GM23338 (cell line): Measurements from ENCODE around the gene CLIC5. TPM values are rescaled to one million over a fixed set of nuclear protein-coding genes. Genes with fewer than 3 reads are reported as not detected.

Experiments
- ATAC-seq: fragments of 200-7000 bp; cut with Tn5 transposase; 3 replicates; pipeline ENCODE4 v1.9.1; 2020
- DNase-seq: peaks from one replicate; pipeline ENCODE4 v3.0.0-alpha.2; 2015; ENCODE audit warnings: low spot score
- H2AFZ ChIP-seq: fragments of 200-600 bp; sonication (generic); 2 replicates; pipeline ENCODE4 v1.8.0; 2016; ENCODE audit warnings: antibody characterized with exemption, mild to moderate bottlenecking, moderate library complexity
- H3F3A ChIP-seq: fragments of 200-600 bp; sonication (generic); replicated peaks from 2 replicates; pipeline ENCODE4 v1.8.0; 2017; ENCODE audit warnings: antibody characterized with exemption, mixed run types, low read depth
- H3K27ac ChIP-seq: fragments of 200-600 bp; sonication (generic); 2 replicates; pipeline ENCODE4 v1.6.1; 2016; ENCODE audit warnings: low read depth
- H3K27me3 ChIP-seq: fragments of 200-600 bp; sonication (generic); 2 replicates; pipeline ENCODE4 v1.8.0; 2016; ENCODE audit warnings: mild to moderate bottlenecking, mixed run types, moderate library complexity; ENCODE audit not compliant: insufficient read depth
- H3K36me3 ChIP-seq: fragments of 200-600 bp; sonication (generic); 2 replicates; pipeline ENCODE4 v1.8.0; 2016; ENCODE audit warnings: mild to moderate bottlenecking; ENCODE audit not compliant: insufficient read depth
- H3K4me1 ChIP-seq: fragments of 200-600 bp; sonication (generic); 2 replicates; pipeline ENCODE4 v1.8.0; 2016; ENCODE audit warnings: mild to moderate bottlenecking, moderate library complexity; ENCODE audit not compliant: insufficient read depth
- H3K4me2 ChIP-seq: fragments of 200-600 bp; sonication (generic); 2 replicates; pipeline ENCODE4 v1.7.1; 2017; ENCODE audit warnings: mixed run types
- H3K4me3 ChIP-seq: fragments of 200-600 bp; sonication (generic); 2 replicates; pipeline ENCODE4 v1.6.1; 2016; ENCODE audit warnings: mixed run types
- H3K79me2 ChIP-seq: fragments of 200-600 bp; sonication (generic); replicated peaks from 2 replicates; pipeline ENCODE4 v1.8.0; 2017; ENCODE audit warnings: mild to moderate bottlenecking; ENCODE audit not compliant: insufficient read depth
- H3K9me2 ChIP-seq: fragments of 200-600 bp; sonication (generic); 2 replicates; pipeline ENCODE4 v1.8.0; 2017; ENCODE audit not compliant: insufficient read depth
- H4K20me1 ChIP-seq: fragments of 200-600 bp; sonication (generic); replicated peaks from 2 replicates; pipeline ENCODE4 v1.8.0; 2017; ENCODE audit warnings: mild to moderate bottlenecking; ENCODE audit not compliant: insufficient read depth
- H3K27ac Mint-ChIP-seq: 2 replicates; pipeline ENCODE4 v1.8.0; 2020; ENCODE audit warnings: inconsistent platforms, mild to moderate bottlenecking, moderate library complexity, mixed read lengths
- H3K27me3 Mint-ChIP-seq: 3 replicates; pipeline ENCODE4 v1.8.0; 2022; ENCODE audit warnings: low read depth, mild to moderate bottlenecking, moderate library complexity, mixed read lengths, inconsistent platforms; ENCODE audit not compliant: insufficient read depth, poor library complexity
- H3K36me3 Mint-ChIP-seq: 3 replicates; pipeline ENCODE4 v1.8.0; 2021; ENCODE audit warnings: low read depth, mild to moderate bottlenecking, inconsistent platforms, moderate library complexity, mixed read lengths
- H3K4me1 Mint-ChIP-seq: 3 replicates; pipeline ENCODE4 v1.8.0; 2020; ENCODE audit warnings: mild to moderate bottlenecking, inconsistent platforms, mixed read lengths
- H3K4me3 Mint-ChIP-seq: 3 replicates; pipeline ENCODE4 v1.8.0; 2021; ENCODE audit warnings: moderate library complexity, mild to moderate bottlenecking, inconsistent platforms, mixed read lengths
- H3K9me3 Mint-ChIP-seq: 3 replicates; pipeline ENCODE4 v1.8.0; 2020; ENCODE audit warnings: moderate library complexity, mild to moderate bottlenecking, inconsistent platforms, mixed read lengths
- CREB1 ChIP-seq: fragments of 250-450 bp; sonication (Bioruptor Pico); IDR thresholded peaks from 2 replicates; pipeline ENCODE4 v1.5.0; 2020; ENCODE audit warnings: low read depth, mild to moderate bottlenecking, moderate library complexity
- CTCF ChIP-seq, 2 experiments: fragments of 200-600 bp in 1 of 2; sonication (generic) in 1 of 2; conservative IDR thresholded peaks; 2 replicates each; pipeline versions ENCODE4 v1.5.1 to v1.6.1; 2016 to 2017; ENCODE audit warnings: antibody characterized with exemption in 2 of 2, low read depth in 2 of 2, mild to moderate bottlenecking in 2 of 2, moderate library complexity in 1 of 2
- ETS1 ChIP-seq: IDR thresholded peaks from 2 replicates; pipeline ENCODE4 v1.6.1; 2016; ENCODE audit warnings: antibody characterized with exemption
- EZH2 ChIP-seq: fragments of 200-600 bp; sonication (generic); IDR thresholded peaks from one replicate; pipeline ENCODE4 v1.8.0; 2017; ENCODE audit warnings: antibody characterized with exemption, mild to moderate bottlenecking, low read depth; ENCODE audit not compliant: unreplicated experiment
- EZH2phosphoT487 ChIP-seq: fragments of 200-600 bp; sonication (generic); IDR thresholded peaks from one replicate; pipeline ENCODE4 v1.8.1; 2018; ENCODE audit warnings: antibody characterized with exemption; ENCODE audit not compliant: unreplicated experiment
- NANOG ChIP-seq: IDR thresholded peaks from 2 replicates; pipeline ENCODE4 v1.6.1; 2016; ENCODE audit warnings: antibody characterized with exemption, borderline replicate concordance
- POLR2AphosphoS5 ChIP-seq: IDR thresholded peaks from 2 replicates; pipeline ENCODE4 v1.6.1; 2016; ENCODE audit warnings: antibody characterized with exemption, low read depth
- ZNF462 ChIP-seq: fragments of 250-450 bp; sonication (Bioruptor Pico); IDR thresholded peaks from 2 replicates; pipeline ENCODE4 v1.5.0; 2020; ENCODE audit warnings: mild to moderate bottlenecking, moderate library complexity
- polyA plus RNA-seq: library from polyadenylated mRNA; unstranded; fragments of >200 nt; fragmentation: Nextera tagmentation; extraction: Ambion mirVana; gene quantifications from 2 replicates; pipeline ENCODE4 v1.2.1, GENCODE V29; 2016
- total RNA-seq: library from RNA; depleted of rRNA; stranded (reverse); fragments of >200 nt; shearing (Covaris generic); gene quantifications from 2 replicates; pipeline ENCODE4 v1.2.3, GENCODE V29; 2014

Gene CLIC5
- total and polyA plus RNA-seq, 2 experiments from 2014 or later = 0.08 TPM; not detected in 1

- no peak for TF ChIP-seq ZNF462 (CRISPR knock-in tag)
- TF ChIP-seq NANOG = no peak
- no peak for TF ChIP-seq EZH2
- no peak for TF ChIP-seq POLR2AphosphoS5
These were observed 17.1 kb downstream of the CLIC5 start (continued) for GRCh38 chr6:45998524-45998923.

- no peak for ATAC-seq
These were observed 17.7 kb downstream of the CLIC5 start for GRCh38 chr6:45997875-45998506.

More at GRCh38 chr6:45997875-45998506, 17.7 kb downstream of the CLIC5 start:
- no peak for TF ChIP-seq ETS1
- no peak for TF ChIP-seq CTCF (conservative IDR thresholded peaks at IDR 0.05; ENCODE audit: low read depth in 2 of 2)
- TF ChIP-seq EZH2phosphoT487 = no peak
- TF ChIP-seq CREB1 = no peak
- no peak overlapping the region for H2AFZ ChIP-seq
- H3K4me1 ChIP-seq = no peaks in the 10 kb centered on the region
- no peak overlapping the region for H3K27ac ChIP-seq
- no peaks in the 10 kb centered on the region for H3K79me2 ChIP-seq
- Mint-ChIP-seq H3K9me3 (no peaks in the 10 kb centered on the region), H3K4me1 (no peaks in the 10 kb centered on the region), H3K4me3 (no peak overlapping the region), H3K27me3 (no peaks in the 10 kb centered on the region), H3K27ac (no peak overlapping the region), H3K36me3 (no peaks in the 10 kb centered on the region)
- no peak overlapping the region for H3K4me3 ChIP-seq
- DNase-seq = no peak
- no peaks in the 10 kb centered on the region for H3K27me3 ChIP-seq
- H3K9me2 ChIP-seq = 0 out of 2 replicates have a peak, but pooled peaks cover 4% of the 10 kb centered on the region
- no peak overlapping the region for H3K4me2 ChIP-seq
- no peaks in the 10 kb centered on the region; the same call in 1 of the 2 replicates for H3K36me3 ChIP-seq
- H3F3A ChIP-seq = no peaks in the 10 kb centered on the region
- H4K20me1 ChIP-seq = no peaks in the 10 kb centered on the region
